Measurements from ENCODE around the gene MYL10. TPM values are rescaled to one million over a fixed set of nuclear protein-coding genes. Genes with fewer than 3 reads are reported as not detected.

MYL10 gene
- total and polyA plus RNA-seq, 2 experiments from 2014 or later, result 1.3 TPM; not detected in 1

DNA sequence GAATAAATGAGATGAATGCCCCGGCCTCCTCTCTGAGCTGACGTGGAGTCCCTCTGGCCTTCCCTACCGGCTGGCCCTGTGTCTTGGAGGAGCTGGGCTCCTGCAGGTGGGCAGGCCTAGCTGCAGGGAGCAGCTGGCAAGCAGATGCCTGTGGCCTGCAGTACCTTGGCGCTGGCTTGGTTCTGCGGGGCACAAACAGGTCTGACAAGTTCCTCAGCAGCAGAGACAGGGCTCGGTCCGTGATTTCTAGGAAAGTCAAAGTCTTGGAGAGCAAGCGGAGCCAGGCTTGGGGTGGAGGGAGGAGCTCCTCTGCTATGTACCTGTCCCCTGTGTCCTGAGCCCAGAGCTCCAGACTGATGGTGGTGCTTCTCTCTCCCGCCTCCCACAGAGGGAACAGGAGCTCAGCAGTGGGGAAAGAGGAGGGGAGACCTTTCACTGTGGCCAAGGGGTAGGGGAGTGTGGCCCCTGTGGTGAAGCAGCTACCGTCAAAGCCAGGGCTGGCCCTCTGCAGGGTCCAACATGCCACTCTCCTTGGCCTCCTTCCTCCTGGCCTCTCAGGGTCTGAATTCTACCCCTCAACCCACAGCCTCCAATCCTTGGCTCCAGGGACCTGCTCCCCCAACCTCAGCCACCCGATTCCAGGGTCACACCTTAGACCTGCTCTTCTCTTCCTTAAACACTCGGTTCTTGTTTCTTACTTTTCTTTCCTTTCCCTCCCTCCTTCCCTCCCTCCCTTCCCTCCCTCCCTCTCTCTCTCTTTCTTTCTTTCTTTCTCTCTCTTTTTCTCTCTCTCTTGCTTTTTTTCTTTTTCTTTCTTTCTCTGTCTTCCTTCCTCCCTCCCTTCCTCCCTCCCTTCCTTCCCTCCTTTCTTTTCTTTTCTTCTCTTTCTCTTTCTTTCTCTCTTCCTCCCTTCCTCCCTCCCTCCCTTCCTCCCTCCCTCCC is 20.1 kb downstream of the MYL10 start (continued):
- TF ChIP-seq CTCF (conservative IDR thresholded peaks at IDR 0.05; ENCODE audit: low read depth in 2 of 2) (no peak), ZNF331 (CRISPR knock-in tag; IDR thresholded peaks at IDR 0.05; ENCODE audit: low read depth) (no peak), JUNB (IDR thresholded peaks at IDR 0.05; ENCODE audit: unreplicated experiment) (no peak)

DNA sequence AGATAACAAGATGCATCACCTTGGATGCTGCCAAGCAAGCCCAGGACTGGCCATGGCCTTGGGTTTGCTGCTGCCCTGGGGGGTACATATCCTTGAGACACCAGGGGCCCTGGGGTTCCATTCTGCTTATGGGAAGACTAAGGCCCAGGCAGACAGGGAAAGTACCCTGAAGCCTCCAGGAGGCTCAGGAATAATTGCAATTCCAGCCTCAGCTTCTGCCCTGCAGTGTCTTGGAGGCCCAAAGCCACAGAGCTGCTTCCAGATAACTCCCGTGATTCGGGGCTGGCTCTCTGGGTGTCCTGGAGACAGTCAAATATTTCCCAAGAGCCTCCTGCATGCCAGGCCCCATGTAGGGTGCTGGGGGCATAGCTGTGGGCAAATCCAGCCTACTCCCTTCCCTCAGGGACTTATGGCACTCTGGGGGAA is 22.6 kb downstream of the MYL10 start:
- Histone ChIP-seq H3K36me3 (ENCODE audit: insufficient read depth) (no peaks in the 10 kb centered on the region), H3K9me2 (ENCODE audit: insufficient read depth) (no peaks in the 10 kb centered on the region), H3K4me2 (no peak overlapping the region), H3K4me1 (ENCODE audit: insufficient read depth) (peaks cover 11% of the 10 kb centered on the region; the same call in 1 of the 2 replicates), H3K27ac (ENCODE audit: low read depth) (no peak overlapping the region), H3K27me3 (ENCODE audit: insufficient read depth) (no peaks in the 10 kb centered on the region), H2AFZ (no peak overlapping the region), H4K20me1 (replicated peaks; ENCODE audit: insufficient read depth) (no peaks in the 10 kb centered on the region), H3K4me3 (no peak overlapping the region), H3F3A (replicated peaks; ENCODE audit: low read depth) (no peaks in the 10 kb centered on the region), H3K79me2 (replicated peaks; ENCODE audit: insufficient read depth) (no peaks in the 10 kb centered on the region)
- no peaks in the 10 kb centered on the region for H3K36me3 Mint-ChIP-seq (ENCODE audit: low read depth)
- H3K4me3 Mint-ChIP-seq, result no peak overlapping the region
- peaks cover 15% of the 10 kb centered on the region for H3K27me3 Mint-ChIP-seq (ENCODE audit: insufficient read depth, low read depth, poor library complexity)
- peaks cover 12% of the 10 kb centered on the region for H3K4me1 Mint-ChIP-seq
- no peaks in the 10 kb centered on the region; the same call in 2 of the 3 replicates for H3K9me3 Mint-ChIP-seq
- DNase-seq (ENCODE audit: low spot score) (no peak), ATAC-seq (no peak)
- no peak overlapping the region for H3K27ac Mint-ChIP-seq
- TF ChIP-seq NANOG (IDR thresholded peaks at IDR 0.05; ENCODE audit: borderline replicate concordance) (no peak), EZH2 (IDR thresholded peaks at IDR 0.05; ENCODE audit: low read depth, unreplicated experiment) (no peak), STAT1 (IDR thresholded peaks at IDR 0.05; ENCODE audit: unreplicated experiment) (no peak), JUNB (IDR thresholded peaks at IDR 0.05; ENCODE audit: unreplicated experiment) (no peak), ZNF462 (CRISPR knock-in tag; IDR thresholded peaks at IDR 0.05) (no peak), ZNF331 (CRISPR knock-in tag; IDR thresholded peaks at IDR 0.05; ENCODE audit: low read depth) (no peak), CTCF (conservative IDR thresholded peaks at IDR 0.05; ENCODE audit: low read depth in 2 of 2) (no peak), CREB1 (CRISPR knock-in tag; IDR thresholded peaks at IDR 0.05; ENCODE audit: low read depth) (no peak)
- TF ChIP-seq, protein P1, sequence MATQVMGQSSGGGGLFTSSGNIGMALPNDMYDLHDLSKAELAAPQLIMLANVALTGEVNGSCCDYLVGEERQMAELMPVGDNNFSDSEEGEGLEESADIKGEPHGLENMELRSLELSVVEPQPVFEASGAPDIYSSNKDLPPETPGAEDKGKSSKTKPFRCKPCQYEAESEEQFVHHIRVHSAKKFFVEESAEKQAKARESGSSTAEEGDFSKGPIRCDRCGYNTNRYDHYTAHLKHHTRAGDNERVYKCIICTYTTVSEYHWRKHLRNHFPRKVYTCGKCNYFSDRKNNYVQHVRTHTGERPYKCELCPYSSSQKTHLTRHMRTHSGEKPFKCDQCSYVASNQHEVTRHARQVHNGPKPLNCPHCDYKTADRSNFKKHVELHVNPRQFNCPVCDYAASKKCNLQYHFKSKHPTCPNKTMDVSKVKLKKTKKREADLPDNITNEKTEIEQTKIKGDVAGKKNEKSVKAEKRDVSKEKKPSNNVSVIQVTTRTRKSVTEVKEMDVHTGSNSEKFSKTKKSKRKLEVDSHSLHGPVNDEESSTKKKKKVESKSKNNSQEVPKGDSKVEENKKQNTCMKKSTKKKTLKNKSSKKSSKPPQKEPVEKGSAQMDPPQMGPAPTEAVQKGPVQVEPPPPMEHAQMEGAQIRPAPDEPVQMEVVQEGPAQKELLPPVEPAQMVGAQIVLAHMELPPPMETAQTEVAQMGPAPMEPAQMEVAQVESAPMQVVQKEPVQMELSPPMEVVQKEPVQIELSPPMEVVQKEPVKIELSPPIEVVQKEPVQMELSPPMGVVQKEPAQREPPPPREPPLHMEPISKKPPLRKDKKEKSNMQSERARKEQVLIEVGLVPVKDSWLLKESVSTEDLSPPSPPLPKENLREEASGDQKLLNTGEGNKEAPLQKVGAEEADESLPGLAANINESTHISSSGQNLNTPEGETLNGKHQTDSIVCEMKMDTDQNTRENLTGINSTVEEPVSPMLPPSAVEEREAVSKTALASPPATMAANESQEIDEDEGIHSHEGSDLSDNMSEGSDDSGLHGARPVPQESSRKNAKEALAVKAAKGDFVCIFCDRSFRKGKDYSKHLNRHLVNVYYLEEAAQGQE (IDR thresholded peaks at IDR 0.05; ENCODE audit: unreplicated experiment), result no peak

All from GM23338 (cell line).